OCI-LY7 (cell line): Measurements from ENCODE around the gene ILKAP. TPM values are rescaled to one million over a fixed set of nuclear protein-coding genes. Genes with fewer than 3 reads are reported as not detected.

ENCODE experiments used
- BruUV-seq: library from RNA; stranded (reverse); fragments of 400-500 nt; replicated peaks from 2 replicates; lab custom pipeline; 2021; lab: Mats Ljungman, UMichigan
- CTCF ChIA-PET: fragments of 300-600 bp; sonication (Branson Sonifier 250); formaldehyde crosslinking; loops from one replicate; lab custom pipeline; 2022; ENCODE audit warnings: antibody characterized with exemption; ENCODE audit not compliant: unreplicated experiment; lab: Charles Lee
- POLR2A ChIA-PET: fragments of 300-600 bp; sonication (Branson Sonifier 250); formaldehyde crosslinking; loops from one replicate; lab custom pipeline; 2022; ENCODE audit warnings: antibody characterized with exemption; lab: Charles Lee
- DNase-seq: peaks from one replicate; pipeline ENCODE4 v3.0.0-alpha.2; 2015; ENCODE audit warnings: low spot score
- H2AFZ ChIP-seq: fragments of 200-600 bp; sonication (generic), shearing (Covaris generic); 2 replicates; pipeline ENCODE4 v1.6.1; 2014; ENCODE audit warnings: mild to moderate bottlenecking, antibody characterized with exemption, low read length, moderate library complexity
- H3K27ac ChIP-seq: fragments of 200-600 bp; sonication (generic); 2 replicates; pipeline ENCODE4 v1.5.1; 2014; ENCODE audit warnings: mixed run types, low read depth, mild to moderate bottlenecking, moderate library complexity, low read length, inconsistent platforms; ENCODE audit not compliant: poor library complexity, severe bottlenecking
- H3K36me3 ChIP-seq: fragments of 200-600 bp; sonication (generic); 2 replicates; pipeline ENCODE4 v1.6.1; 2014; ENCODE audit warnings: mild to moderate bottlenecking, antibody characterized with exemption, low read length, moderate library complexity, mixed read lengths; ENCODE audit not compliant: insufficient read depth
- H3K4me1 ChIP-seq: fragments of 200-600 bp; sonication (generic); 2 replicates; pipeline ENCODE4 v1.5.1; 2014; ENCODE audit warnings: mild to moderate bottlenecking, low read length; ENCODE audit not compliant: insufficient read depth, poor library complexity, severe bottlenecking
- H3K4me2 ChIP-seq: fragments of 200-600 bp; sonication (generic); 2 replicates; pipeline ENCODE4 v1.6.1; 2014; ENCODE audit warnings: mild to moderate bottlenecking, low read length
- H3K4me3 ChIP-seq: fragments of 200-600 bp; sonication (generic); 2 replicates; pipeline ENCODE4 v1.5.1; 2014; ENCODE audit warnings: mild to moderate bottlenecking, low read depth, low read length; ENCODE audit not compliant: poor library complexity, severe bottlenecking
- H3K79me2 ChIP-seq: fragments of 200-600 bp; sonication (generic); 2 replicates; pipeline ENCODE4 v1.6.1; 2016; ENCODE audit warnings: low read depth, mild to moderate bottlenecking, low read length, moderate library complexity, mixed read lengths; ENCODE audit not compliant: insufficient read depth
- H3K9me2 ChIP-seq: fragments of 200-600 bp; sonication (generic); 2 replicates; pipeline ENCODE4 v1.6.1; 2016; ENCODE audit warnings: mild to moderate bottlenecking, low read length, mixed read lengths; ENCODE audit not compliant: insufficient read depth
- H3K9me3 ChIP-seq: fragments of 200-600 bp; sonication (generic); 2 replicates; pipeline ENCODE4 v1.6.1; 2014; ENCODE audit warnings: mild to moderate bottlenecking, mixed run types, low read length, mixed read lengths
- H4K20me1 ChIP-seq: fragments of 200-600 bp; sonication (generic); 2 replicates; pipeline ENCODE4 v1.6.1; 2014; ENCODE audit warnings: mild to moderate bottlenecking, antibody characterized with exemption, low read length, moderate library complexity, mixed read lengths; ENCODE audit not compliant: insufficient read depth
- CTCF ChIP-seq: fragments of 200-600 bp; sonication (generic); conservative IDR thresholded peaks from 2 replicates; pipeline ENCODE4 v1.5.1; 2014; ENCODE audit warnings: mild to moderate bottlenecking, antibody characterized with exemption, low read length, moderate library complexity, mixed read lengths
- EZH2phosphoT487 ChIP-seq: fragments of 200-600 bp; sonication (generic); IDR thresholded peaks from 2 replicates; pipeline ENCODE4 v1.6.1; 2018; ENCODE audit warnings: low read depth, borderline replicate concordance, mild to moderate bottlenecking, mixed run types, antibody characterized with exemption, low read length, moderate library complexity, mixed read lengths
- intact Hi-C: fragments of 100-400 bp; cut with micrococcal nuclease; formaldehyde crosslinking; loops from one replicate; pipeline ENCODE4 v1.10.0; 2022; ENCODE audit not compliant: unreplicated experiment
- total RNA-seq, 2 experiments: library from RNA; depleted of rRNA in 1 of 2; stranded (reverse); fragments of >200 nt in 1 of 2; shearing (Covaris generic) in 1 of 2; gene quantifications; 2 replicates each; pipeline ENCODE4 v1.2.3, GENCODE V29; 2014 to 2022

The ILKAP gene
- total RNA-seq, 2 experiments from 2014 or later, result 33.1 to 61.8 TPM

GRCh38 chr2:238228700-238229099 is 25.2 kb upstream of the ILKAP start:
- Histone ChIP-seq H3K4me3 (no peak overlapping the region), H3K9me3 (no peaks in the 10 kb centered on the region), H3K9me2 (no peaks in the 10 kb centered on the region), H3K79me2 (no peaks in the 10 kb centered on the region), H3K36me3 (no peaks in the 10 kb centered on the region), H3K4me2 (no peak overlapping the region), H4K20me1 (no peaks in the 10 kb centered on the region), H2AFZ (no peak overlapping the region), H3K27ac (no peak overlapping the region), H3K4me1 (no peaks in the 10 kb centered on the region)
- intact Hi-C loops, result no loop called here
- TF ChIP-seq CTCF (no peak), EZH2phosphoT487 (no peak)
- ChIA-PET POLR2A (no interaction called here), CTCF (no interaction called here)
- BruUV-seq, result no TSS peak
- no peak for DNase-seq

- no peak for TF ChIP-seq EZH2phosphoT487
- no peak for TF ChIP-seq CTCF
- Histone ChIP-seq H3K9me3 (no peaks in the 10 kb centered on the region), H3K36me3 (no peaks in the 10 kb centered on the region), H4K20me1 (no peaks in the 10 kb centered on the region), H3K4me3 (no peak overlapping the region), H3K79me2 (no peaks in the 10 kb centered on the region), H3K9me2 (no peaks in the 10 kb centered on the region), H3K4me1 (no peaks in the 10 kb centered on the region), H3K4me2 (no peak overlapping the region), H3K27ac (no peak overlapping the region), H2AFZ (no peak overlapping the region)
- no peak for DNase-seq
- BruUV-seq, result no TSS peak
- intact Hi-C loops, result no loop called here
- POLR2A ChIA-PET, result no interaction called here
- CTCF ChIA-PET, result no interaction called here
Observed at GRCh38 chr2:238227587-238228032, 24.1 kb upstream of the ILKAP start.

GRCh38 chr2:238226698-238227586 is 23.4 kb upstream of the ILKAP start:
- DNase-seq, result no peak
- Histone ChIP-seq H3K36me3 (no peaks in the 10 kb centered on the region), H3K9me2 (no peaks in the 10 kb centered on the region), H3K79me2 (no peaks in the 10 kb centered on the region), H3K27ac (no peak overlapping the region), H3K4me1 (no peaks in the 10 kb centered on the region), H4K20me1 (no peaks in the 10 kb centered on the region), H3K4me3 (no peak overlapping the region), H2AFZ (no peak overlapping the region), H3K4me2 (no peak overlapping the region), H3K9me3 (no peaks in the 10 kb centered on the region)
- TF ChIP-seq CTCF (no peak), EZH2phosphoT487 (no peak)
- ChIA-PET CTCF (no interaction called here), POLR2A (interaction anchor here (0.7 kb wide), 1 partner anchor 60 kb away, joined by 3 read pairs; no protein-coding TSS in a partner anchor)
- intact Hi-C loops, result no loop called here
- no TSS peak for BruUV-seq
